CD4-positive, CD25-positive, alpha-beta regulatory T cell (primary cell): ENCODE measurements around the gene CDH13. TPM values are rescaled to one million over a fixed set of nuclear protein-coding genes. Genes with fewer than 3 reads are reported as not detected.

ENCODE experiments used
- ATAC-seq, 2 donors: fragments of 150-1000 bp; cut with Tn5 transposase; one replicate each; pipeline ENCODE4 v1.10.0; 2021; ENCODE audit warnings: low read depth in 2 of 2, moderate number of reproducible peaks in 2 of 2, moderate library complexity in 1 of 2
- DNase-seq, 3 donors: peaks; one replicate each; pipeline versions ENCODE4 v3.0.0 to v3.0.0-alpha.2; 2012 to 2022; ENCODE audit warnings: mixed read lengths in 1 of 3
- H3K27ac ChIP-seq: one replicate; pipeline ENCODE4 v1.7.0; 2013; ENCODE audit warnings: mild to moderate bottlenecking, low read length; ENCODE audit not compliant: insufficient read depth, poor library complexity, severe bottlenecking
- H3K27me3 ChIP-seq: one replicate; pipeline ENCODE4 v1.7.0; 2013; ENCODE audit warnings: low read length; ENCODE audit not compliant: control insufficient read depth, insufficient read depth
- H3K36me3 ChIP-seq: one replicate; pipeline ENCODE4 v1.7.0; 2013; ENCODE audit warnings: mild to moderate bottlenecking, low read length, moderate library complexity; ENCODE audit not compliant: control insufficient read depth, insufficient read depth
- H3K4me1 ChIP-seq: 2 replicates; pipeline ENCODE4 v1.7.0; 2013; ENCODE audit warnings: mild to moderate bottlenecking, low read length; ENCODE audit not compliant: insufficient read depth, control insufficient read depth, poor library complexity, severe bottlenecking
- H3K4me3 ChIP-seq: one replicate; pipeline ENCODE4 v1.7.0; 2013; ENCODE audit warnings: low read depth, mild to moderate bottlenecking, low read length, moderate library complexity
- H3K9me3 ChIP-seq, 2 experiments: 1 replicate in 1 of 2; 2 replicates in 1 of 2; pipeline ENCODE4 v1.7.0; 2013; ENCODE audit warnings: low read length in 2 of 2, mild to moderate bottlenecking in 1 of 2, moderate library complexity in 1 of 2; ENCODE audit not compliant: control insufficient read depth in 2 of 2
- H3K27ac Mint-ChIP-seq, 3 donors: one replicate each; pipeline ENCODE4 v1.8.0; 2020 to 2022; ENCODE audit warnings: mild to moderate bottlenecking in 3 of 3, mixed read lengths in 3 of 3, moderate library complexity in 2 of 3
- H3K27me3 Mint-ChIP-seq: one replicate; pipeline ENCODE4 v1.8.0; 2022; ENCODE audit warnings: mild to moderate bottlenecking, mixed read lengths
- H3K36me3 Mint-ChIP-seq: one replicate; pipeline ENCODE4 v1.8.0; 2020; ENCODE audit warnings: mixed read lengths
- H3K4me1 Mint-ChIP-seq, 4 donors: one replicate each; pipeline ENCODE4 v1.8.0; 2020 to 2022; ENCODE audit warnings: mixed read lengths in 4 of 4, mild to moderate bottlenecking in 1 of 4
- H3K4me3 Mint-ChIP-seq, 4 donors: one replicate each; pipeline ENCODE4 v1.8.0; 2020 to 2022; ENCODE audit warnings: mild to moderate bottlenecking in 4 of 4, mixed read lengths in 4 of 4, moderate library complexity in 3 of 4
- H3K9me3 Mint-ChIP-seq, 7 donors: one replicate each; pipeline ENCODE4 v1.8.0; 2020 to 2022; ENCODE audit warnings: mixed read lengths in 7 of 7, mild to moderate bottlenecking in 3 of 7, moderate library complexity in 2 of 7
- polyA plus RNA-seq, 4 donors: library from polyadenylated mRNA; unstranded; fragments of 300-500 nt; fragmentation: Illumina TruSeq; gene quantifications; one replicate each; pipeline ENCODE4 v1.2.3, GENCODE V29; 2021
- total RNA-seq: library from RNA; stranded (reverse); gene quantifications from one replicate; pipeline ENCODE4 v1.2.3, GENCODE V29; 2022

Gene CDH13
- total and polyA plus RNA-seq, 5 donors from 2014 or later = not detected

DNA sequence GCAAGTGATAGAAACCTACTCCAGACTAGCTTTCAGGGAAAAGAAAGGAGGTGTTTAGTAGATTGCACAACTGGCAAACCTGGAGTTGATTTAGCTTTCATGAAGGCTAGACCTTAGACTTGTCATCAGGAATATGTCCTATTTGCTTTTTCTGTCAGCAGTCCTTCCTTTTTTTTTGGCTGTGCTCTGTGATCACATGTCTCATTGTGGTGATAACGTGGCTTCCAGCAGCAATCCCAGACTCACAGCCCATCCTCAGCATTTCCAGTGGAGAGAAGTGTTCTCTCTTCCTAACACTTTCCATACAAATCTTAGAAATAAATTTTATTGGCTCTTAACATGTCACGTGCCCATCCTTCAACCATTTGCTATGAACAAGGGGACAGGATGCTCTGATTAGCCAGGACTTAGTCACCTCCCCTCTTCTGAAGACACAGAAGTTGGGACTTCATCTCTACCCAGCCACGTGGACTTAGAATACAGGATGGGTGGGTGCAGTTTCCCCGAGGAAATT is 74.7 kb downstream of the CDH13 start:
- peaks cover 4 to 8% (median 7%) of the 10 kb centered on the region in 4 donors for H3K4me1 Mint-ChIP-seq
- no peak overlapping the region for H3K27ac ChIP-seq
- no peak for DNase-seq
- H3K4me3 ChIP-seq = no peak overlapping the region
- peaks cover 9% of the 10 kb centered on the region for H3K27me3 Mint-ChIP-seq
- H3K9me3 ChIP-seq = no peaks in the 10 kb centered on the region
- H3K4me3 Mint-ChIP-seq = no peak overlapping the region
- H3K36me3 Mint-ChIP-seq = no peaks in the 10 kb centered on the region
- H3K4me1 ChIP-seq = no peaks in the 10 kb centered on the region
- ATAC-seq = no peak
- peak overlapping the region in 1 of 3 donors; percentile 3 for H3K27ac Mint-ChIP-seq
- peaks cover 0 to 3% (median 0%) of the 10 kb centered on the region in 7 donors for H3K9me3 Mint-ChIP-seq
- H3K27me3 ChIP-seq = no peaks in the 10 kb centered on the region
- no peaks in the 10 kb centered on the region for H3K36me3 ChIP-seq

DNA sequence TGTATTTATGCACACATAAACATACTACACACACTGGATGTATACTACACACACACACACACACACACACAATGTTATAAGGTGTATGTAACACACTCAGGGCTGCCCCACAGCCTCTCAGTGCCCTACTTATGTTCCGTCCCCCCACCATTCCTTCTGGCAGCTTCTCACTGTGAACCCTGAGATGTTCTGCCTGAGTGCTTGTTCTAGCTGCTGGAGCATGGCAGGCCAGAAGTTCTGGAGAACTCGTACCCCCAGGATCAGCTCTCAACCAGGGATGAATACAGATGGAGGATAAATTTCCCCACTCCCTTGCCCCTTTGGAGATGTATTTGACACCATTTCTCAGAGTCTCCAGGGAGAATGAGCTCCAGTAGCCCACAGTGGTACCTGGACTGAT is 76.4 kb downstream of the CDH13 start:
- Mint-ChIP-seq H3K9me3 (peaks cover 0 to 2% (median 0%) of the 10 kb centered on the region in 7 donors), H3K4me3 (no peak overlapping the region), H3K27me3 (peaks cover 9% of the 10 kb centered on the region), H3K36me3 (no peaks in the 10 kb centered on the region), H3K4me1 (peaks cover 4 to 8% (median 7%) of the 10 kb centered on the region in 4 donors), H3K27ac (no peak overlapping the region)
- Histone ChIP-seq H3K27me3 (peaks cover 2% of the 10 kb centered on the region), H3K36me3 (no peaks in the 10 kb centered on the region), H3K27ac (no peak overlapping the region), H3K4me1 (no peaks in the 10 kb centered on the region), H3K4me3 (no peak overlapping the region), H3K9me3 (no peaks in the 10 kb centered on the region)
- no peak for DNase-seq
- ATAC-seq = no peak

DNA sequence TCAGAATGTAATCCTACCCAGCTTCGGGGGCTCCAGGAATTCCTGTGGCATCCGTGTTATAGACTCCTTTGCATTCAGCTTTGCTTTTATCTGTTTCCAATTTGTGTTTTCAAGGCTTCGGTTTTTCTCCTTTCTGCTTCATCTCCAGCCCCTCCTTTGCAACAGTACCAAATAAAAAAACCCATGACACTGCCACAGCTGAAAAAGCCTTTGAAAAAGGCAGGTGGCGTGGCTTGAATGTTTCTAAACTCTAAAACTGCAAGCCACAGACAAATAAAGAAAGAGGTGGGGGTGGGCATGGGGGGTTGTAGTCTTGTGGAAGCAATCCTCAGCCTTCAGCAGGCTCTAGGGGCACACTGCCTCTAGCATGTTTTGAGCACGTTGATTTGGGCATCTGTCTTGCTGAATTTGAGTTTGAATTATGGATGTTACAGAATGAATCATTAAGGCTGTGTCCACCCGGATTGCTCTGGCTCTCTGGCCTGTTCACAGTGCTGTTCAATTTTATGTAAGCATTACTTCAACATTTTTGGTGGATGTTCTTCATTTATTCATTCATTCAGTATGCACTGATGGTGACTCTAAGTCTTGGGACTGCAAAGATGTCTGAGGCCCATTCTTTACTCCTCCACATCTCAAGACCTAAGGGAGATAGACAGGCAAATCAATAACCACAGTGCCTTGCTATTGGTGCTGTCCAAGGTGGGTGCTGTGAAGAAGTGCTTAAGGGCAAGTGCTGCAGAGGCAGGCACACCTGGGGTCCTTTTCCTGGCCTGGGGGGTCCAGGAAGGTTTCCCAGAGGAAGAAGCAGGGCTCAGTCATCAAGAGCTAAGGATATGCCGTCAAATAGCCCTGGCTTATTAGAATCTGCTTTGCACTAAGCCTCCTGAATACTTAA is 77.4 kb downstream of the CDH13 start:
- Histone ChIP-seq H3K27ac (no peak overlapping the region), H3K4me1 (no peaks in the 10 kb centered on the region), H3K4me3 (no peak overlapping the region), H3K36me3 (no peaks in the 10 kb centered on the region), H3K9me3 (no peaks in the 10 kb centered on the region), H3K27me3 (peaks cover 2% of the 10 kb centered on the region)
- H3K9me3 Mint-ChIP-seq = peaks cover 0 to 2% (median 0%) of the 10 kb centered on the region in 7 donors
- ATAC-seq (no peak), DNase-seq (no peak)
- no peak overlapping the region for H3K27ac Mint-ChIP-seq
- H3K36me3 Mint-ChIP-seq = no peaks in the 10 kb centered on the region
- H3K4me1 Mint-ChIP-seq = peaks cover 4 to 8% (median 7%) of the 10 kb centered on the region in 4 donors
- H3K4me3 Mint-ChIP-seq = no peak overlapping the region
- peaks cover 9% of the 10 kb centered on the region for H3K27me3 Mint-ChIP-seq

DNA sequence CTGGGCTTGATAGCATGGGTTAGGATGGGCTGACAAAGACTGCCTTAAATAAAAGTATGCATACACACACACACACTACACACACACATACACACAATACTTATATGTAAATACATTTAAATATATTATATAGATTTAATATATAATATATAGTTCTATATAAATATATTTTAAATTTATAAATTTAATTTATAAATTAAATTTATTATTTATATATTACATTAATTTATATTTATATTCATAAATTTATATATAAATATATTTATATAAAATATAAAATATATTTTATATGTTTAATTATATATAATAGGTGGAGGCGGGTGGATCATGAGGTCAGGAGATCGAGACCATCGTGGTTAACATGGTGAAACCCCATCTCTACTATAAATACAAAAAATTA is 83.2 kb downstream of the CDH13 start:
- Mint-ChIP-seq H3K27ac (no peak overlapping the region), H3K4me3 (no peak overlapping the region), H3K27me3 (peaks cover 4% of the 10 kb centered on the region), H3K36me3 (no peaks in the 10 kb centered on the region), H3K4me1 (no peaks in the 10 kb centered on the region), H3K9me3 (peaks cover 0 to 3% (median 0%) of the 10 kb centered on the region in 7 donors)
- no peak overlapping the region for H3K4me3 ChIP-seq
- no peak overlapping the region for H3K27ac ChIP-seq
- peaks cover 2% of the 10 kb centered on the region for H3K27me3 ChIP-seq
- H3K4me1 ChIP-seq = no peaks in the 10 kb centered on the region
- DNase-seq (no peak), ATAC-seq (no peak)
- H3K36me3 ChIP-seq = no peaks in the 10 kb centered on the region
- no peaks in the 10 kb centered on the region for H3K9me3 ChIP-seq

DNA sequence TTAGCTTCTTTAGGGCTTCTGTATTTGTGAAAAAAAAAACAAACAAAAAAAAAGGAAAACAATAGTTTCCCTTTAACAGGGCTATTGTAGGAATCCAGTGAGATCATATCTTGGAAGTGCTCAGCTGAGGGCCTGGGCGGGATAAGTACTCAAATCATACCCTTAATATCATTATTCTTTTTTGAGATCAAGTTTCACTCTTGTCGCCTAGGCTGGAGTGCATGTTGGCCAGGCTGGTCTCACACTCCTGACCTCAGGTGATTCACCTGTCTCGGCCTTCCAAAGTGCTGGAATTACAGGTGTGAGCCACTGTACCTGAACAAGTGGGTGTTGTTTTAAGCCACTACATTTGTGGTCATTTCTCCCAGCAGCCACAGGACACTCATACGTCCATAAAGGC is 87.0 kb downstream of the CDH13 start:
- Histone ChIP-seq H3K4me3 (no peak overlapping the region), H3K9me3 (no peaks in the 10 kb centered on the region), H3K27ac (no peak overlapping the region), H3K27me3 (peaks cover 3% of the 10 kb centered on the region), H3K36me3 (no peaks in the 10 kb centered on the region), H3K4me1 (no peaks in the 10 kb centered on the region)
- Mint-ChIP-seq H3K4me3 (no peak overlapping the region), H3K36me3 (no peaks in the 10 kb centered on the region), H3K27me3 (no peaks in the 10 kb centered on the region), H3K9me3 (peaks cover 0 to 4% (median 0%) of the 10 kb centered on the region in 7 donors), H3K27ac (no peak overlapping the region), H3K4me1 (no peaks in the 10 kb centered on the region)
- no peak for DNase-seq
- no peak for ATAC-seq

DNA sequence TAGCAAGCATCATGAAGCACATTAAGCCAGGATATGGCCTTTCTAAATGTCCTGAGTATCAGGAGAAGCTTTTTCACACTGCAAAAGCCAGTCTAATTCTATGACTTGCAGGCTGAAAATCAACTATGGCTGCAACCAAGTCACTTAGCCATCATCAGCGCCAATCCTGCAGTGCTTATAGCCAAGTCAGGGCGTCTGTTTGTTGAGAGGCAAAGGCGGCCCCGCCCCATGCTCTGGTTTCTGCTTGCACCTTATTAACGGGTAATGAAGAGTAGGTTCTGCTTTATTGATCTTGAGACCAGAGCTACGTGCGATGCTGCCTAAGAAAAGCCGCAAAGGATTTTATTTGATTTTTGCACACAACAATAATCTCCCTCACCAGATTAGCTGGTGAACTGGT is 88.4 kb downstream of the CDH13 start:
- DNase-seq (no peak), ATAC-seq (no peak)
- Mint-ChIP-seq H3K9me3 (peaks cover 0 to 4% (median 0%) of the 10 kb centered on the region in 7 donors), H3K27me3 (no peaks in the 10 kb centered on the region), H3K27ac (no peak overlapping the region), H3K4me3 (no peak overlapping the region), H3K4me1 (no peaks in the 10 kb centered on the region), H3K36me3 (no peaks in the 10 kb centered on the region)
- H3K4me1 ChIP-seq = no peaks in the 10 kb centered on the region
- H3K27ac ChIP-seq = no peak overlapping the region
- H3K4me3 ChIP-seq = no peak overlapping the region
- no peaks in the 10 kb centered on the region for H3K9me3 ChIP-seq
- H3K27me3 ChIP-seq = peaks cover 3% of the 10 kb centered on the region
- H3K36me3 ChIP-seq = no peaks in the 10 kb centered on the region

DNA sequence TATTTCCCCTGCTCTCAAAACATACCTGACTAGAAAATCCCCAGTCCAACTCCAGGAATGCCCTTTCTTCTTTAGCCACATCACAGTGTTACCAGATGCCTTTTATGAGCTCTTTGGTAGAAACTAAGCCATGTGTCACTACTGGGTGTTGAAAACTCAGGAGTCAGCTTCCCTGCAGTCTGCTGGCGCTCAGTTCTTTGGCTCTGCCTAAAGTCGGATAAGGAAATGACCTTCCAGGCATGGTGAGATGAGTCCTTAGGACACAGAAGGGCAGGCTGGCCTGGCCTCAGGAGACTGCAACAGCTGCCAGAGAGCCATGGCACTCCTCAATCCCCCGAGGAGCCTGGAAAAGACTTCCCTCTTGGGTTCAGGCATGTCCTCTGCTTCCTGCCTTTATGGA is 89.1 kb downstream of the CDH13 start:
- H3K36me3 ChIP-seq = no peaks in the 10 kb centered on the region
- no peak overlapping the region for H3K4me3 ChIP-seq
- peaks cover 3% of the 10 kb centered on the region for H3K27me3 ChIP-seq
- Mint-ChIP-seq H3K4me3 (no peak overlapping the region), H3K36me3 (no peaks in the 10 kb centered on the region), H3K9me3 (peaks cover 0 to 4% (median 0%) of the 10 kb centered on the region in 7 donors), H3K27ac (peak overlapping the region in 1 of 3 donors; percentile 81), H3K4me1 (no peaks in the 10 kb centered on the region), H3K27me3 (no peaks in the 10 kb centered on the region)
- no peak for ATAC-seq
- no peaks in the 10 kb centered on the region for H3K4me1 ChIP-seq
- DNase-seq = no peak
- no peaks in the 10 kb centered on the region for H3K9me3 ChIP-seq
- H3K27ac ChIP-seq = no peak overlapping the region
